NCI-H774 (cell line): ENCODE measurements around the gene CROCC2.

Experiments
- DNase-seq: peaks from one replicate; lab custom pipeline; 2025; lab: John Stamatoyannopoulos, UW

The CROCC2 gene

GRCh38 chr2:240891492-240892340, 14.4 kb upstream of the CROCC2 start:
- no peak for DNase-seq

DNA sequence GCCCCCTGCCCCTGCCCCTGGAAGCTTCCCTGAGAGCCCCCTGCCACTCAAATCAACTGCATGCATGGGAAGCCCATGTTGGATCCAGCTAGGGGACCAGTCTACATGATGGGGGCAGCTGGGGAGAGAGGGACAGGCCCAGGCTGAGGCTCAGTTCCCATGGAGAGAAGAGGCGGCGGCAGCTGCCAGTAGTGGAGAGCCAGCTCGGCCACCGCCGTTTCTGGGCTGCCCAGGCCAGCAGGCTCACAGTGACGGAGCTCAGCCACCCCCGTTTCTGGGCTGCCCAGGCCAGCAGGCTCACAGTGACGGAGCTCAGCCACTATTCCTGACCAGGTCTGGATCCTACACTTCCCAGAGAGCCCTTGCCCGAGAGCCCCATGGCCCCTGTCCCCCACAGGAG, 13.8 kb upstream of the CROCC2 start:
- no peak for DNase-seq

DNA sequence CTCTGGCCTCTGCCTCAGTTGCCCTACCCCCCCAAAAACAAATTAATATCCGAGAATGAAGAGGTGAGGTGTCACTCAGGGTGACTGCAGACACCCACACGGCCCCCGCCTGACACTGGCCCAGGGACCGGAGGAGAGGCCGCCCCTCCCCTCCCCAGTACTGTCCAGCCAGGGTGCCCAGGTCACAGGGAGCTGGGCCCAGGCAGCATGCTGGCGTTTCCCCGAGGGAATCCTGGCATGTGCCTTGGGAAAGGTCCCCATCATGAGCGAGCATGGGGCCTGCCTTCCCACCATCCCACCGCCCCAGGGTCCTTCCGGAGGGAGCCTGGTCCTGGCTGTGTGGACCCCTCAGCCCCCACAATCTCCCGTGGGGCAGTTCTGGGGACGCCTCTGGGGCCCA, 13.2 kb upstream of the CROCC2 start:
- no peak for DNase-seq

DNA sequence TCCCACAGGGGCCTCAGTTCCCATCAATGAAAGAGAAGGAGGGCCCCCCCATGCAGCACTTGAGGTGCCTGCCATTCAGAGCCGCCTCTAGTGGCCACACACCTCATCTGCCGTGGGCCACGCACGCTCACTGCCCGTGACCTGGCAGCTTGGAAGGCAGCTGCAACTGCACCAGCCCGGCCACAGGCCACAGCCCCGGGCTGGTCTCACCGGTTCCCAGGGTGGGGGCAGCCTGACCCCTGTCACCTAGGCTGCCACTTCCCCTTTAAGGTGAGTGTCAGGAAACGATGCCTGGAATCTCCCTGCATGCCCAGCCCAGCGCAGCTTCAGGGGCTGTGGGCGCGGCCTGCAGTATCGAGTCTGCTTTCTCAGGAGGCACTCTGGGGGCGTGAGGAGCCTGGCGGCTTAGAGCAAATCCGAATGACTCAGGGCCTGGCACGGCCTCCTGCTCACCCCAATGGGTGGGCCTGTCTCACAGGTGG, 12.7 kb upstream of the CROCC2 start:
- DNase-seq = no peak

- no peak for DNase-seq
Observed at GRCh38 chr2:240894006-240894405, 12.1 kb upstream of the CROCC2 start.

- no peak for DNase-seq
Observed at GRCh38 chr2:240894836-240895558, 11.1 kb upstream of the CROCC2 start.

DNA sequence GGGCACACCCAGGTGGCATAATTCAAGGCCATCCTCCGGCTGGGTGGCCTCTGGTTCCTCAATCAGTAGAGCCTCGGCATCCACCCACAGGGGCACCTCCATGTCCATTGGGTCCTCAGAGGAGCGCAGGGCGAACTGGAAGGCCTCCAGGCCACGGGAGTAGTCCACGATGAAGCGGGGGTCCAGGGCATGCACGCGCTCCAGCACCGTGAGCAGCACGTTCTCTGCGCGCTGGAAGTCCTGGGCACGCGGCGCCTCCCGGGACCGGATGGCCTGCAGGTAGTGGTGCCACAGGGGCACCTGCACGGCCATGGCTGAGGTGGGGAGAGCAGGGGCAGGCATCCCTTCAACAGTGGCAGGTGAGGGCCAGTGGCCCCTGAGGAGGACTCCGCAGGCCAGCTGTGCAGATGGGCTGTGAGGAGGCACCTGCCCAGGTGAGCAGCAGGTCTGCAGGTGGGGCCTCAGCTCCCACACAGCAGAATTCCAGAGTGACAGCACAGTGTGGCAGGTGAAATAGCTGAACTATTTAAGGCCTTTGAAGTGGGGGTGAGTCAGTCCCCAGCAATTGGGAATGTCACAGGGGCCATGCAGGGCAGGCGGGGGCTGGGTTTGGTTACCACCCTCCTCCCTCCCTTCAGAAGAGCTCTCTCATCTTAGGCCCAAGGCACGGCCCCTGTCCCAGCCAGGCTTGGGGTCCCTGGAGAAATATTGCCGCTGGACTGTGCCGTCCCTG, 10.3 kb upstream of the CROCC2 start, which contains the start of gene MAB21L4:
Gene MAB21L4, minus strand, starts transcription at position 501 of the 733 bp plus-strand sequence. Its CDS starts 159 bp downstream, at position 342.
- DNase-seq = no peak

DNA sequence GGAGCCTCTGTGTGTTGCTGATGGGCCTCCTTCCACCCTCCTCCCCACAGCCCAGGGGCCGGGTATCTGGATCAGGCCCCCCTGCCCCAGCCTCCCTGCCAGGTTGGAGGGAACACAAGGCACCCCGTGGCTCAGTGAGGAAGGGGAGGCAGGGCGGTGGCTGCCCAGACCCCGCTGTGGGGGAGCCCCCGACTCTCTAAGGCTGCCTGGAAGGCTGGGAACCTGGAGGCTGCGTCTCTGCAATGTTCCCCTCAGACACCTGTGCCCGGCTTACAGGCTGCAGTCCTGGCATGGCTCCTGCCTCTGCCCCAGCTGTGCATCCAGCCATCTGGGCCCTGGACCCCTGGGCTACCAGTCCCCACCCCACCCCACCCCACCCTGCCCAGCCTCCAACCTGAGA, 9.7 kb upstream of the CROCC2 start:
- DNase-seq = no peak

GRCh38 chr2:240896871-240897692, 9.1 kb upstream of the CROCC2 start:
- DNase-seq = no peak

DNA sequence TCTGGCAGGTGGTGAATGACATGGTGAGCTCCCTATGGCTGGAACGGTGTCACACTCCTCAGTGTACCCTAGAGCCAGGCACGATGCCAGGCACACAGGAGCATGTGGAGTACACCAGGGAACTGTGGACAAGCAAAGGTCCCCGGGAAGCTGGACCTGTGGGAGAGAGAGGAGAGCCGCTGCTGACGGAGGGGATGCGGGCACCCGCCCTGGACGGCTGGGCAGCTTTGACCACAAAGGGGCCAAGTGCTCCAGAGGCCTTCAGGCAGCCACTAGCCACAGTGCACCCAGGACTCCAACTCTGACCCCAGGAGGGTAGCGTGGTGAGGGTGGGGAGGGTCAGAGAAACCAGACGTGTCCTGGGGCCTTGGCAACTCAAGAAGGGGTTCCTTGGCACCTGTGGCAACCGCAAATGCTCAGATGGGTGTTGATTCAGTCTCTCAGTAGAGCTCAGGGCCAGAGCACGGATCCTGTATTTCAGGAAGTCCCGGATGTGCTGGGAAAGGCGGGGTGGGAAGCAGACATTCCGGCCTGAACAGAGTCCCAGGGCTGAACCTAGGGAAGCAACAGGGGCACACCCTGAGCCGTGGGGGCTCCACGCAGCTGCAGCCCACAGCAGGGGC, 7.9 kb upstream of the CROCC2 start:
- no peak for DNase-seq

DNA sequence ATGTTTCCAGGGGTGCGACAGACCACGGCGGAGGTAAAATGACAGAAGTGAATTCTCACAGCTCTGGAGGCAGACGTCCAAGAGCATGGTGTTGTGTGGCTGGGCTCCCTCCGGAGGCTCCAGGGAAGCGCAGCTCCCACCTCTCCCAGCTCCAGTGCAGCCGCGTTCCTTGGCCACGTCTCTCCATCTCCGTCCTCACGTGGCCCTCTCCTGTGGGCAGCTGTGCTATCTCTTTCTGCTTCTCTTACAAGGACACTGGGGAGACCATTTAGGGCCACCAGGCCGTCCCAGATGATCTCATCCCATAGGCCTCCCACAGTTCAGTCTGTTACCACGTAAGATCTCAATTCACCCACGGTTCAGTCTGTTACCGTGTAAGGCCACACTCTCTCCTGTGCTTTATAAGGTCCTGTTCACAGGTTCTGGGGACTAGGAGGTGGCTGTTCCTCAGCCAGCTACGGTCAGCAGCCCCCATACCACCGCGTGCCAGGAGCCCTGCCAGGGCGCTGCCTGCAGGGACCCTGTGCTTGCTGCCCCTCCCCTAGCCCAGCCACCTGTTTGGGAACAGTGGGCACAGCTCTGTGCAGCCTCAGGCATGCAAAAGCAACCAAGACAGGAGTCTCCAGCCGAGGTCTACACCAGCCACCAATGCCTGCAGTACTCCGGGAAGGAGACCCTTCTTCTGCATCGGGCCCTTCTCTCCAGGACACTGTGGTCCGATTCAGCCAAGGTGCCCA, 7.2 kb upstream of the CROCC2 start:
- no peak for DNase-seq

DNA sequence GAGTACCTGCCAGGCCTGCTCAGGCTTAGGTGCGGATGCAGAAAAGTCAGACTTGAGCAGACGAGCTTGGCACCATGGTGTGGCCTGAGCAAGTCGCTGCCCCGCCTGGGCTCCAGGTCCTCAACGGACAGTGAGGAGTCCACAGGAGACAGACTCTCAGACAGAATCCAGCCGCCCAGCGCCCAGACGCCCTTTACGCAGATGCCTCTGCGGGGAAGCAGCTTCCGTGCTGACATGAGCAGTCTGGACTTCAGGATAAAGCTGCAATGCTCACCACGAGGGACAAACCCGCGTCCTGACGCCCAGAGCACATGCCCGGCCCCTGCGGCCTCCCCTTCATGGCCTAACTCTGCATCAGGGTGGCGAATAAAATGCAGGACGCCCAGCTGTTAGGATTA, 6.7 kb upstream of the CROCC2 start:
- DNase-seq = no peak

GRCh38 chr2:240900141-240900860, 5.8 kb upstream of the CROCC2 start:
- no peak for DNase-seq

- no peak for DNase-seq
Observed at GRCh38 chr2:240901986-240902614, 4.0 kb upstream of the CROCC2 start.

GRCh38 chr2:240902615-240903041, 3.5 kb upstream of the CROCC2 start:
- DNase-seq = no peak

DNA sequence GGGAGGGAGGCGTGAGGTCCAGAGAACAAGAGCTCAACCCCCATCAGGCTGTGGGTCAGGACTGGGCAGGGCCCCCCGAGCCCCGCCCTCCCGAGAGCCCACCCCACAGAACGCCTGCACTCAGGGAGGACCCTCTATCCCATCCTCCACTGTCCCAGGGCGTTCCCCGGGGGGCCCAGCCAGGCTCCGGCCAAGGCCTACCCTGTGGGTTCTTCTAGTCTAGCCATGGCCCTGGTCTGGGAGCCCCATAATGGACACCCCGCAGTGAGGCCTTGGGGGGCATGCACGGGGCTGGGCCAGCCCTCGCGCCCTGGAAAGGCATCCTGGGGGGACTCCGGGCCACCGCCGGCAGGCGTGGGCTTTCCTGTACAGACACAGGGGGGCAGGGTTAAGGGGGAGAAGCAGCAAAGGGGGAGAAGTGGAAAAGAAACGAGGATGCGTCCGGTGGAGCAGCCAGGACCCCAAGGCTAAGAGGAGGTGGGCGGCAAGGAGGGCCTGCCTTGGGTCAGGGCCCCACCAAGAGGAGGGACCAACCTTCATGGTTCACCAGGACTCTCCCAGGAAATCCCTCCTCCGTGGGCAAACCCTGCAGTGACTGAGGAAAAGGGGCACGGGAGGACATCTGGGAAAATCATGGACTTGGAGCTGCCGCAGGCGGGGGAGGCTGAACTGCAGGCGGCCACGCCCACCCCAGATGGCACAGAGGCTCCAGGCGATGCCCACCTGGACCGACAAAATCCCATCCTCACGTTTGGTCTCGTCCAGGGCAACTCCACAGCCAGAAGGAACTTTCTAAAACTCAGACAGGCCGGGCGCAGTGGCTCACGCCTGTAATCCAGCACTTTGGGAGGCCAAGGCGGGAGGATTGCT, 2.7 kb upstream of the CROCC2 start:
- no peak for DNase-seq

- DNase-seq = no peak
Observed at GRCh38 chr2:240904216-240905175, 1.6 kb upstream of the CROCC2 start.
